HepG2 (cell line): ENCODE data around the gene AP2A2. TPM values are rescaled to one million over a fixed set of nuclear protein-coding genes. Genes with fewer than 3 reads are reported as not detected.
"Not testable (repeated sequence)": the region's sequence is repeated elsewhere in the genome, so short reads cannot be mapped to it uniquely, and the experiment has no call there.

Source experiments
- ATAC-seq: fragments of 200-7000 bp; cut with Tn5 transposase; 3 replicates; pipeline ENCODE4 v1.9.1; 2020; ENCODE audit warnings: mild to moderate bottlenecking, moderate library complexity
- BruUV-seq: library from RNA; stranded (reverse); fragments of 400-500 nt; replicated peaks from 2 replicates; lab custom pipeline; 2021; lab: Mats Ljungman, UMichigan
- CTCF ChIA-PET: fragments of 300-600 bp; formaldehyde crosslinking; extraction: SDS; loops from one replicate; lab custom pipeline; 2021; ENCODE audit warnings: low total read pairs, inconsistent platforms, low intra/inter-chr PET ratio; lab: Yijun Ruan, JAX
- POLR2A ChIA-PET: fragments of 350-600 bp; sonication (Branson Sonifier 250); formaldehyde crosslinking; loops from one replicate; lab custom pipeline; 2020; ENCODE audit warnings: antibody characterized with exemption, inconsistent platforms; lab: Yijun Ruan, JAX
- DNase-seq: peaks from one replicate; pipeline ENCODE4 v3.0.0-alpha.2; 2015; ENCODE audit warnings: low spot score
- FAIRE-seq: peaks from 3 replicates; lab custom pipeline; 2011; peaks lifted over from hg19 to GRCh38; lab: Jason Lieb, UNC
- H2AFZ ChIP-seq: one replicate; pipeline ENCODE4 v1.6.1; 2011; ENCODE audit warnings: low read length, inconsistent platforms
- H3K27ac ChIP-seq: fragments of 300-600 bp; 3 replicates; pipeline ENCODE4 v1.8.0; 2011; ENCODE audit warnings: mixed run types, mild to moderate bottlenecking, mixed read lengths, low read length, inconsistent platforms; ENCODE audit not compliant: insufficient read depth; ENCODE audit errors: extremely low read length
- H3K27me3 ChIP-seq, 2 experiments: fragments of 200-600 bp in 1 of 2; 2 replicates in 1 of 2; 3 replicates in 1 of 2; pipeline versions ENCODE4 v1.6.0 to v1.8.0; 2011; ENCODE audit warnings: low read length in 2 of 2, mild to moderate bottlenecking in 2 of 2, moderate library complexity in 2 of 2, inconsistent platforms in 1 of 2; ENCODE audit not compliant: insufficient read depth in 2 of 2, control insufficient read depth in 1 of 2
- H3K36me3 ChIP-seq, 2 experiments: fragments of 200-600 bp in 1 of 2; replicated peaks in 1 of 2; 2 replicates in 1 of 2; 3 replicates in 1 of 2; pipeline versions ENCODE4 v1.5.1 to v1.8.0; 2011; ENCODE audit warnings: low read length in 2 of 2, inconsistent platforms in 1 of 2; ENCODE audit not compliant: insufficient read depth in 2 of 2, control insufficient read depth in 1 of 2
- H3K4me1 ChIP-seq: 2 replicates; pipeline ENCODE4 v1.5.1; 2012; ENCODE audit warnings: low read length, inconsistent platforms; ENCODE audit not compliant: insufficient read depth
- H3K4me2 ChIP-seq: 2 replicates; pipeline ENCODE4 v1.6.0; 2011; ENCODE audit warnings: low read depth, low read length, inconsistent platforms
- H3K4me3 ChIP-seq, 3 experiments: fragments of 200-600 bp in 1 of 3; sonication (generic), shearing (Covaris generic) in 1 of 3; replicated peaks in 1 of 3; 2 replicates each; pipeline ENCODE4 v1.5.1; 2011 to 2016; ENCODE audit warnings: low read length in 3 of 3, inconsistent platforms in 2 of 3, low read depth in 2 of 3, mild to moderate bottlenecking in 2 of 3, control low read depth in 1 of 3, mixed read lengths in 1 of 3; ENCODE audit not compliant: insufficient read depth in 1 of 3
- H3K79me2 ChIP-seq: one replicate; pipeline ENCODE4 v1.6.1; 2011; ENCODE audit warnings: low read length, inconsistent platforms; ENCODE audit not compliant: insufficient read depth
- H3K9ac ChIP-seq: 2 replicates; pipeline ENCODE4 v1.6.0; 2011; ENCODE audit warnings: mild to moderate bottlenecking, low read depth, low read length, inconsistent platforms; ENCODE audit not compliant: insufficient read depth
- H3K9me3 ChIP-seq: 2 replicates; pipeline ENCODE4 v1.5.1; 2012; ENCODE audit warnings: mild to moderate bottlenecking, low read length
- H4K20me1 ChIP-seq: 2 replicates; pipeline ENCODE4 v1.6.0; 2011; ENCODE audit warnings: inconsistent platforms, mild to moderate bottlenecking, low read length, moderate library complexity; ENCODE audit not compliant: insufficient read depth
- GABPA ChIP-seq, 2 experiments: IDR thresholded peaks; 2 replicates each; pipeline ENCODE4 v1.6.1; 2011 to 2016; ENCODE audit warnings: low read depth in 2 of 2, low read length in 1 of 2, missing biosample characterization in 1 of 2, missing genetic modification characterization in 1 of 2
- KAT7 ChIP-seq: IDR thresholded peaks from 2 replicates; pipeline ENCODE4 v1.6.1; 2018; ENCODE audit warnings: borderline replicate concordance, missing compliant biosample characterization
- POLR2A ChIP-seq, 2 experiments: IDR thresholded peaks; 2 replicates each; pipeline ENCODE4 v1.6.1; 2011; ENCODE audit warnings: low read depth in 2 of 2, low read length in 2 of 2, mild to moderate bottlenecking in 1 of 2, moderate library complexity in 1 of 2; ENCODE audit not compliant: insufficient read depth in 1 of 2
- REST ChIP-seq, 2 experiments: IDR thresholded peaks; 2 replicates each; pipeline ENCODE4 v1.6.1; 2011 to 2012; ENCODE audit warnings: low read length in 2 of 2, borderline replicate concordance in 1 of 2, low read depth in 1 of 2, mild to moderate bottlenecking in 1 of 2, moderate library complexity in 1 of 2
- WGBS: methylation state at CpG from one replicate; pipeline ENCODE4 v1.1.6; 2017; ENCODE audit warnings: low lambda C conversion rate; 5-methylcytosine and 5-hydroxymethylcytosine counted together
- in situ Hi-C: cut with HindIII; loops from 2 replicates; pipeline ENCODE4 v1.10.0; 2017; ENCODE audit warnings: low pct_unique_long_range_greater_than_20kb; ENCODE audit not compliant: extremely low pct_ligation_motif_present
- intact Hi-C: fragments of 100-400 bp; cut with micrococcal nuclease; formaldehyde crosslinking; loops from one replicate; pipeline ENCODE4 v1.10.0; 2022; ENCODE audit not compliant: unreplicated experiment
- polyA plus RNA-seq, 8 experiments: library from polyadenylated mRNA; depleted of rRNA in 3 of 8; stranded (reverse) in 7 of 8; unstranded in 1 of 8; fragments of >200 nt; fragmentation: Illumina TruSeq in 4 of 8; extraction: Trizol in 4 of 8; gene quantifications; 2 replicates each; pipeline versions ENCODE4 v1.2.1 to v1.2.3, GENCODE V29; 2011 to 2016; ENCODE audit warnings: low read depth in 4 of 8, missing spikeins in 1 of 8, mixed read lengths in 1 of 8; ENCODE audit not compliant: insufficient read depth in 1 of 8
- total RNA-seq, 5 experiments: library from RNA; depleted of rRNA; stranded (reverse); fragments of >200 nt; fragmentation: Illumina TruSeq; extraction: Trizol; gene quantifications; 2 replicates each; pipeline ENCODE4 v1.2.3, GENCODE V29; 2016; ENCODE audit warnings: low read depth in 1 of 5

AP2A2 gene
- total and polyA plus RNA-seq, 2 of the 13 experiments (the other 11 are each of a cell fraction or from before 2014, with no cell fraction given) = 25.7 to 75.7 TPM

DNA sequence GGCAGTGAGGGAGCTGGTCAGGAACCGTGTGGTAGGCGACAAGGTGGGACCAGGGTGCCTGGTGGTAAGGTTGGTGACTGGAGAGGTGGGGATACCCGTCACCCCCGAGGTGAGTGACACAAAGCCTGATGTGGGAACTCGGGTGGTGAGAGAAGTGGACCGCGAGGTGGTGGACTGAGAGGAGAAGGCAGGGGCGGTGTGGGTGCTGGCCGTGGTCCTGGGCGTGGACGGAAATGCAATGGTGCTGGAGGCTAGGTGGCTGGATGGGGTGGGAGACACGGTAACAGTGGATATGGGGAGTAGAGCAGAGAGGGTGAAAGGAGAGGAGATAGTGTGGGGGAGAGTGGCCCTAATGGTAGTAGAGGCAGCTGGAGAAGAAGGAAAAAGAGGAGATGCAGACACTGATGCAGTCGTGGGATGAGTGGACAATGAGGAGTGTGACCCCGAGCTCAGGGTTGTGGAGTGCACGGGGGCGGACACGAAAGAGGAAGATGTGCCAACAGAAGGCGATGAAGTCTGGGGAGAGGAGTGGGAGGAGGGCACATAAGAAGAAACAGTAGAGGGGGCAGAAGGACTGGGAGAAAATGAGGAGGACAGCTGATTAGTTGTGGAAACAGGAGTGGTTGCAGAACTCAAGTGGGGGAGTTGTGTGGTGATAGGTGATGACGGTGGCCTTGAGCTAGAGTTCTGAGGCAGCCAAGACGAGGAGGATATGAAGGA lies 90.3 kb downstream of the AP2A2 start:
- BruUV-seq = no TSS peak
- H3K9me3 ChIP-seq = no peaks in the 10 kb centered on the region
- no peaks in the 10 kb centered on the region; a peak in 1 of 5 replicates for H3K27me3 ChIP-seq
- H3K36me3 ChIP-seq = peaks cover 4 to 7% of the 10 kb centered on the region in 2 experiments; a peak in 3 of 5 replicates
- DNase-seq (no peak), ATAC-seq (no peak), FAIRE-seq (no peak)
- no peak overlapping the region for H3K4me3 ChIP-seq
- no peak overlapping the region for H3K27ac ChIP-seq
- ChIA-PET CTCF (no interaction called here), POLR2A (interaction anchor here (0.6 kb wide), 1 partner anchor 97 kb away, joined by 3 read pairs; no protein-coding TSS in a partner anchor)
- intact Hi-C loops = no loop called here
- no peak overlapping the region for H3K9ac ChIP-seq
- in situ Hi-C loops = no loop called here
- TF ChIP-seq REST (IDR thresholded peaks at IDR 0.05; ENCODE audit: borderline replicate concordance in 1 of 2, low read depth in 1 of 2, low read length in 2 of 2) (peak; percentile 36 to 72), KAT7 (no peak)
- no peak overlapping the region for H2AFZ ChIP-seq
- no peaks in the 10 kb centered on the region for H3K4me1 ChIP-seq
- H3K4me2 ChIP-seq = no peak overlapping the region
- H3K79me2 ChIP-seq = no peaks in the 10 kb centered on the region
- H4K20me1 ChIP-seq = no peaks in the 10 kb centered on the region
- WGBS = 79% methylated on average over 20 of the region's 20 CpGs

- H3K4me2 ChIP-seq; in situ Hi-C loops; BruUV-seq; H3K27ac ChIP-seq; intact Hi-C loops; H3K36me3 ChIP-seq; H3K9ac ChIP-seq; H3K9me3 ChIP-seq; H2AFZ ChIP-seq; H3K79me2 ChIP-seq; H3K27me3 ChIP-seq; H3K4me1 ChIP-seq; H4K20me1 ChIP-seq; H3K4me3 ChIP-seq; POLR2A ChIA-PET; DNase-seq; CTCF ChIA-PET; TF ChIP-seq GABPA (CRISPR knock-in tag; IDR thresholded peaks at IDR 0.05; ENCODE audit: low read depth): not testable (repeated sequence)
- WGBS = 54% methylated on average over 7 of the region's 7 CpGs
- peak; percentile 24 for ATAC-seq
- FAIRE-seq = peak; percentile 98
- 0 out of 4 replicates have a peak, but pooled peaks of 1 of the 2 experiments have one; percentile 21 for TF ChIP-seq POLR2A (IDR thresholded peaks at IDR 0.05; ENCODE audit: insufficient read depth in 1 of 2, low read depth in 2 of 2, low read length in 2 of 2)
- TF ChIP-seq GABPA (IDR thresholded peaks at IDR 0.05; ENCODE audit: low read depth, low read length) = 0 out of 2 replicates have a peak, but pooled peaks have one; percentile 13
These were observed 91.0 kb downstream of the AP2A2 start for GRCh38 chr11:1016610-1017126.
